ENCODE results near the gene SORCS2.

Gene SORCS2

DNA sequence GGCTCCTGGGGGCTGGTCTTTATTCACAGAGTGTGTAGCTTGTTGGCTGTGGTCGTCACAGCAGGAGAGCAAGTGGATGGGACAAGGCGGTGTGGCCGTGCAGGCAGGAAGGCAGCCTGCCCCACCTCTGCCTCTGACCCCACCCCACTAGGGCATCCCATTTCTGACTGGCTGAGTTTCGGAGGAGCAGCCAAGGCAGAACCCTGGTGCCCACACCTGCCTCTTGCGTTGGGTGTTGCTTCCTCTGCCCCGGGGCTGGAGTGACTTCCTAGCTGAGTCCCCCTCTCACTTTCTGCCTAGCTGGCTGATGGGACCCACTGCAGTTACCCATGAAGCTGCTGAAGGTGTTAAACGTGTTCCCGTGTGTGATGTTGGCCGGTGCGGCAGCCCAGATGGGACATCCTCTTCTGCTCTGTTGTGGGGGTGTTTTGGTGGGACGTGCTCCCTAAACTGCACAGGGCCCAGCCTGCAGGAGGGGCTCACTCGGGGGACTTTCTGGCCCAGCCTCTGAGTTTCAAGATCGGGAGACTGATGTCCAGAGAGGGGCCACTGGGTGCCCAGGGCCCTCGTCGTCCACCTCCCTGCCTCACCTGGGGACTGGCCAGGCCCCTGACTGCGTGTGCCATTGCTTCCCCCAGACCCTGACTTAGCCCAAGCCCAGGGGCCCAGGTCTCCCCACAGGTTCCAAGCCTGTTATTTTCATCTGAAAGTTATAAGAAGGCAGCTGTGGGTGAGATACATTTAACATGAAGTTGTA, 140.9 kb downstream of the SORCS2 start:
- TF ChIP-seq EZH2phosphoT487 (IDR thresholded peaks at IDR 0.05; ENCODE audit: borderline replicate concordance, low read length) (no peak), CTCF (IDR thresholded peaks at IDR 0.05; ENCODE audit: low read depth, low read length, poor library complexity, severe bottlenecking) (no peak)
- peaks cover 7% of the 10 kb centered on the region for H3K4me1 ChIP-seq (ENCODE audit: control insufficient read depth, low read length)
- no peaks in the 10 kb centered on the region for H3K36me3 ChIP-seq (ENCODE audit: control insufficient read depth, low read length)
- H3K4me3 ChIP-seq (ENCODE audit: low read length): no peak overlapping the region
- no peaks in the 10 kb centered on the region for H3K27me3 ChIP-seq (ENCODE audit: control insufficient read depth, low read length)
- no peaks in the 10 kb centered on the region for H3K79me2 ChIP-seq (ENCODE audit: control insufficient read depth, low read length)
- no peaks in the 10 kb centered on the region for H3F3A ChIP-seq (ENCODE audit: control insufficient read depth, insufficient read depth)
- H3K9me2 ChIP-seq (replicated peaks; ENCODE audit: control insufficient read depth, low read length): no peaks in the 10 kb centered on the region
- H3K27ac ChIP-seq (ENCODE audit: low read depth, low read length): no peak overlapping the region
- H3K4me2 ChIP-seq (ENCODE audit: low read length): no peak overlapping the region
- H3K9me3 ChIP-seq (ENCODE audit: control insufficient read depth, insufficient read depth, low read length): no peaks in the 10 kb centered on the region
- no peaks in the 10 kb centered on the region for H4K20me1 ChIP-seq (ENCODE audit: control insufficient read depth, insufficient read depth, low read depth, low read length)

- H4K20me1 ChIP-seq (ENCODE audit: control insufficient read depth, insufficient read depth, low read depth, low read length): no peaks in the 10 kb centered on the region
- H3K79me2 ChIP-seq (ENCODE audit: control insufficient read depth, low read length): no peaks in the 10 kb centered on the region
- H3K4me1 ChIP-seq (ENCODE audit: control insufficient read depth, low read length): peaks cover 7% of the 10 kb centered on the region
- no peak for TF ChIP-seq EZH2phosphoT487 (IDR thresholded peaks at IDR 0.05; ENCODE audit: borderline replicate concordance, low read length)
- TF ChIP-seq CTCF (IDR thresholded peaks at IDR 0.05; ENCODE audit: low read depth, low read length, poor library complexity, severe bottlenecking): no peak
- no peaks in the 10 kb centered on the region for H3F3A ChIP-seq (ENCODE audit: control insufficient read depth, insufficient read depth)
- no peaks in the 10 kb centered on the region for H3K36me3 ChIP-seq (ENCODE audit: control insufficient read depth, low read length)
- H3K9me2 ChIP-seq (replicated peaks; ENCODE audit: control insufficient read depth, low read length): no peaks in the 10 kb centered on the region
- no peak overlapping the region for H3K4me2 ChIP-seq (ENCODE audit: low read length)
- peaks cover under 1% of the 10 kb centered on the region; the same call in 1 of the 2 replicates for H3K9me3 ChIP-seq (ENCODE audit: control insufficient read depth, insufficient read depth, low read length)
- H3K27ac ChIP-seq (ENCODE audit: low read depth, low read length): no peak overlapping the region
- no peaks in the 10 kb centered on the region for H3K27me3 ChIP-seq (ENCODE audit: control insufficient read depth, low read length)
- H3K4me3 ChIP-seq (ENCODE audit: low read length): no peak overlapping the region
These were observed 141.6 kb downstream of the SORCS2 start for GRCh38 chr4:7333801-7334421.

- Histone ChIP-seq H3K27me3 (ENCODE audit: control insufficient read depth, low read length) (no peaks in the 10 kb centered on the region), H3K4me2 (ENCODE audit: low read length) (no peak overlapping the region), H3K4me3 (ENCODE audit: low read length) (no peak overlapping the region), H3K9me3 (ENCODE audit: control insufficient read depth, insufficient read depth, low read length) (peaks cover 7% of the 10 kb centered on the region; the same call in 1 of the 2 replicates), H3K4me1 (ENCODE audit: control insufficient read depth, low read length) (peaks cover 11% of the 10 kb centered on the region), H3F3A (ENCODE audit: control insufficient read depth, insufficient read depth) (no peaks in the 10 kb centered on the region), H4K20me1 (ENCODE audit: control insufficient read depth, insufficient read depth, low read depth, low read length) (no peaks in the 10 kb centered on the region), H3K79me2 (ENCODE audit: control insufficient read depth, low read length) (no peaks in the 10 kb centered on the region), H3K27ac (ENCODE audit: low read depth, low read length) (no peak overlapping the region), H3K9me2 (replicated peaks; ENCODE audit: control insufficient read depth, low read length) (no peaks in the 10 kb centered on the region), H3K36me3 (ENCODE audit: control insufficient read depth, low read length) (no peaks in the 10 kb centered on the region)
- TF ChIP-seq EZH2phosphoT487 (IDR thresholded peaks at IDR 0.05; ENCODE audit: borderline replicate concordance, low read length) (no peak), CTCF (IDR thresholded peaks at IDR 0.05; ENCODE audit: low read depth, low read length, poor library complexity, severe bottlenecking) (no peak)
These were observed 142.4 kb downstream of the SORCS2 start for GRCh38 chr4:7334521-7335275.

Measured in DOHH2 (cell line).